Measurements from ENCODE around the gene GPR31. TPM values are rescaled to one million over a fixed set of nuclear protein-coding genes. Genes with fewer than 3 reads are reported as not detected.

The GPR31 gene
- total and polyA plus RNA-seq, 5 experiments from 2014 or later, result not detected

GRCh38 chr6:167106406-167106805 lies 51.4 kb downstream of the GPR31 start:
- H3K4me1 Mint-ChIP-seq, result peaks cover under 1 to 61% (median 5%) of the 10 kb centered on the region in 4 donors
- ATAC-seq, result no peak
- no peak overlapping the region for H3K27ac Mint-ChIP-seq
- no peak overlapping the region for H3K4me3 Mint-ChIP-seq
- DNase-seq, result no peak
- H3K36me3 Mint-ChIP-seq, result no peaks in the 10 kb centered on the region
- H3K9me3 Mint-ChIP-seq, result peaks cover 0 to 2% (median 0%) of the 10 kb centered on the region in 9 donors
- POLR2A ChIA-PET, result no interaction called here
- peaks cover 0 to 9% (median 4%) of the 10 kb centered on the region in 5 donors for H3K27me3 Mint-ChIP-seq

Other genes starting within 250 kb of the GPR31 start
- 10 to 100 TPM; 72.7 to 75.2 TPM for gene RNASET2, start 201.4 kb downstream of the GPR31 start, total RNA-seq
- gene RNASET2, start 201.4 kb downstream of the GPR31 start, polyA plus RNA-seq, result 100 to 1,000 TPM; 141 to 283 (median 248) TPM
- 10 to 100 TPM; 14.9 to 15.3 TPM for gene CEP43, start 158.6 kb downstream of the GPR31 start, total RNA-seq
- 1 to 10 TPM; 2.5 to 4.5 (median 4.3) TPM for gene CEP43, start 158.6 kb downstream of the GPR31 start, polyA plus RNA-seq
- gene CCR6, start 34.9 kb downstream of the GPR31 start, total RNA-seq, result 1 to 10 TPM in 1 of 2 experiments, under 1 TPM in 1; 0.10 to 1.1 TPM
- gene CCR6, start 34.9 kb downstream of the GPR31 start, polyA plus RNA-seq, result under 1 TPM; 0.26 to 0.51 (median 0.27) TPM
- gene UNC93A, start 133.3 kb upstream of the GPR31 start, total RNA-seq, result not detected
- not detected for gene UNC93A, start 133.3 kb upstream of the GPR31 start, polyA plus RNA-seq
- gene TTLL2, start 167.1 kb upstream of the GPR31 start, total RNA-seq, result not detected
- not detected for gene TTLL2, start 167.1 kb upstream of the GPR31 start, polyA plus RNA-seq

Data from naive thymus-derived CD8-positive, alpha-beta T cell (primary cell).